ENCODE results near the gene PCDHGA5.
A peak's percentile ranks its signal among the peaks of the same experiment; 100 is the strongest.

DNA sequence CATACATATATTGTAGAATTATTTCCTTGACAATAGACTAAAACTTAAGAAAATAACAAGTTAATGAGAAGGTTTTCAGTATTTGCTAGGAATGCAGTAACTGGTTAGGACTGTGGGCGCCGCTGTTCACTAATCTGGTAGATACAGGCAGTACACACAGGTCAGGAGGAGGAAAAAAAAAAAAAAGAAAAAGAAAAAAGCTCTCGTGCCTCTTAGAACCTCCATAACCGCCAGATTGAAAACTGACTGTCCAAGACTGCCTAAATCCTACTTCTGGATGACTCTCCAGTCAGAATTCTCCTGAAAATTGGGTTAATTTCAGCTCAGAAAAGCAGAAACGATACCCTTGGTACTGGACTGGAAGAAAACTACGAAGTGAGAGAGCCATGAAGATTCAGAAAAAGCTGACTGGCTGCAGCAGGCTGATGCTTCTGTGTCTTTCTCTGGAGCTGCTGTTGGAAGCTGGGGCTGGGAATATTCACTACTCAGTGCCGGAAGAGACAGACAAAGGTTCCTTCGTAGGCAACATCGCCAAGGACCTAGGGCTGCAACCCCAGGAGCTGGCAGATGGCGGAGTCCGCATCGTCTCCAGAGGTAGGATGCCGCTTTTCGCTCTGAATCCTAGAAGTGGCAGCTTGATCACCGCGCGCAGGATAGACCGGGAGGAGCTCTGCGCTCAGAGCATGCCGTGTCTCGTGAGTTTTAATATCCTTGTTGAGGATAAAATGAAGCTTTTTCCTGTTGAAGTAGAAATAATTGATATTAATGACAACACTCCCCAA is 33.5 kb upstream of the PCDHGA5 start, which contains the start of gene PCDHGA1:
- TF ChIP-seq, protein P1, sequence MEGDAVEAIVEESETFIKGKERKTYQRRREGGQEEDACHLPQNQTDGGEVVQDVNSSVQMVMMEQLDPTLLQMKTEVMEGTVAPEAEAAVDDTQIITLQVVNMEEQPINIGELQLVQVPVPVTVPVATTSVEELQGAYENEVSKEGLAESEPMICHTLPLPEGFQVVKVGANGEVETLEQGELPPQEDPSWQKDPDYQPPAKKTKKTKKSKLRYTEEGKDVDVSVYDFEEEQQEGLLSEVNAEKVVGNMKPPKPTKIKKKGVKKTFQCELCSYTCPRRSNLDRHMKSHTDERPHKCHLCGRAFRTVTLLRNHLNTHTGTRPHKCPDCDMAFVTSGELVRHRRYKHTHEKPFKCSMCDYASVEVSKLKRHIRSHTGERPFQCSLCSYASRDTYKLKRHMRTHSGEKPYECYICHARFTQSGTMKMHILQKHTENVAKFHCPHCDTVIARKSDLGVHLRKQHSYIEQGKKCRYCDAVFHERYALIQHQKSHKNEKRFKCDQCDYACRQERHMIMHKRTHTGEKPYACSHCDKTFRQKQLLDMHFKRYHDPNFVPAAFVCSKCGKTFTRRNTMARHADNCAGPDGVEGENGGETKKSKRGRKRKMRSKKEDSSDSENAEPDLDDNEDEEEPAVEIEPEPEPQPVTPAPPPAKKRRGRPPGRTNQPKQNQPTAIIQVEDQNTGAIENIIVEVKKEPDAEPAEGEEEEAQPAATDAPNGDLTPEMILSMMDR (IDR thresholded peaks at IDR 0.05; ENCODE audit: low read depth, low read length, poor library complexity, severe bottlenecking) = peak; percentile 58
- TF ChIP-seq EZH2phosphoT487 (IDR thresholded peaks at IDR 0.05; ENCODE audit: borderline replicate concordance, low read length) = no peak

All from DOHH2 (cell line).